NCI-H446 treated with DMSO at 0.1 percent for 48 hours (cell line): ENCODE data around the gene ZNF688.
"Not testable (repeated sequence)": the region's sequence is repeated elsewhere in the genome, so short reads cannot be mapped to it uniquely, and the experiment has no call there.

Experiments
- DNase-seq: peaks from one replicate; lab custom pipeline; 2025; lab: John Stamatoyannopoulos, UW

Gene ZNF688

DNA sequence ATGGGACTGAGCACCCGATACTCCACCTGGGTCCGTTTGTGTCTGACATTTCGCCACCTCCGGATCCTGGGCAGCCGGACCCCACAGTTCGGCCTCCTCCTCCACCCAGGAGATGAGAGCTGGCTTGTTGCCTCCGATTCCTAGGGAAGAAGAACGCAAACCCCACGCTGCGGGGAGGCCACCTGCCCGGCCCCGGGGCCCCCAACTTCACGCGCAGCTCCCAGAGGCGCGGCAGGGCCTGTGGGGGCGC is 13.9 kb downstream of the ZNF688 start:
- DNase-seq = no peak

DNA sequence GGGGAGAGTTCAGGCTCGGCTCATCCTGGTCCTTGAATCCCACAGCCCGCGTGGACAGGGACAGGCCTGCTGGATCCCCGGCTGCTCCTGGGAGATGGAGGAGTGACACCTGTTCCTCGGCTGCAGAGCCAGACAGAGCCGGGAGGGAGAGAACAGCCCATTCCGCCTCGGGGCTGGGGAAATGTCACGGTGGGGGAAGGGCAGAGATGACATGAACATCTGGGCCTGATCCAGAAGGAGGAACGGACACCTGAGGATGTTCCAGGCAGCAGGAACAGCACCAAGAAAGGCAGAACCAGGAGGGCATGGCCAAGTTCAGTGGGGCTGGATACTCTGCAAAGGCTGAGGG is 15.4 kb downstream of the ZNF688 start:
- no peak for DNase-seq

DNA sequence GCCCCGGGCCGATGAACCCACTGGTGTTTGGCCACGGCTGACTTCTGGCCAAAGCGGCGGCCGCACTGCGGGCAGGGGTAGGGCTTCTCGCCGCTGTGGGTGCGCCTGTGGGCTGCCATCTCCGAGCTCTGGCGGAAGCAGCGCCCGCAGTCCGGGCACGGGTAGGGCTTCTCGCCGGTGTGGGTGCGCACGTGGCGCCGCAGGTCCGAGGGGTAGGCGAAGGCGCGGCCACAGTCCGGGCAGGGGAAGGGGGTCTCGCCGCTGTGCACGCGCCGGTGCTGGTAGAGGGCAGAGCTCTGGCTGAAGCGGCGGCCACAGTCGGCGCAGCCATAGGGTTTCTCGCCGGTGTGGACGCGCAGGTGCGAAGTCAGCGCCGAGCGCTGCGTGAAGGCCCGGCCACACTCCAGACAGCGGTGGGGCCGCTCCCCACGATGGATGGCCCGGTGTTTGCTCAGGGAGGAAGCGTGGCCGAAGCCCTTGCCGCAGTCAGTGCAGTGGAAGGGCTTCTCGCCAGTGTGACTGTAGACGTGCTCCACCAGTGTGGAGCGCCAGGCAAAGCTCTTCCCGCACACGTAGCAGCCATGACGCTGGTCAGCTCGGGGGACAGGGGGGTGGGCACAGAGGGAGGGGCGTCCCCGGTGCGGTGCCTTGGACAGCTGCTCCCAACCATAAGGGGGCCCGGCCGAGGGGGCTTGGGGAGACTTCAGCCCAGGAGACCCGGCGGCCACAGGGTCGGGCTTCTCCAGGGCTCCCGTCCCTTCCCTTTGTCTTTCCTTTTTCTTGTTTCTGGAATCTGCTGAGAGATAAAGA is 16.0 kb downstream of the ZNF688 start:
- no peak for DNase-seq

DNA sequence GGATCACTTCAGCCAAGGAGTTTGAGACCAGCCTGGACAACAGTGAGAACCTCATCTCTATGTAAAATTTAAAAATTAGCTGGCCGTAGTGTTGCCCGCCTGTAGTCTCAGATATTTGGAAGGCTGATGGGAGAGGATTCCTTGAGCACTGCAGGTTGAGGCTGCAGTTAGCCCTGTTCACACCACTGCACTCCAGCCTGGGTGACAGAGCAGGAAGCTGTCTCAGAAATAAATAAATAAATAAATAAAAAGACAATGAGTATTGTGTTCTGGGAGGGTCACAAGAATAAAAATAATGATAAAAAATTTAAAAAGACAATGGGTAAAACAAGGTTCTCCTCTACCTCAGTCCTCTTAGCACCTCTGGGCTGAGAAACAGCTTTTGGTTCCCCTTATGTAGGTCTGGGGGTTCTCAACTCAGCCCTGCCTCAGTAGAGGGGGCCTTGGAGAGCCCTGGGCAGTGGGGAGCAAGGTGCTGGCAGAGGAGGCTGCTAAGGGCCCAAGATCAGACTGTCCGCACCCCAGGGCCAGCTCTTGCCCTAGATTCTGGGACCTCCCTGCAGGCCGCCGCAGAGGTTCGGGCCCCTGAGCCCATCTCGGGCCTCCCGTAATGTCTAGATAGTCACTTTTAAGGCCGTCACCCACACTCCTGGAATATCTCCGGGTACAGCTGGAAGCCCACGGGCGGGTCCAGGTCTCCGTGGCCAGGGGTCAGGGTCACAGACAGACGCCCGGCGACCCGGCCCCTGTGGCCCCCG is 16.8 kb downstream of the ZNF688 start:
- DNase-seq = no peak

DNA sequence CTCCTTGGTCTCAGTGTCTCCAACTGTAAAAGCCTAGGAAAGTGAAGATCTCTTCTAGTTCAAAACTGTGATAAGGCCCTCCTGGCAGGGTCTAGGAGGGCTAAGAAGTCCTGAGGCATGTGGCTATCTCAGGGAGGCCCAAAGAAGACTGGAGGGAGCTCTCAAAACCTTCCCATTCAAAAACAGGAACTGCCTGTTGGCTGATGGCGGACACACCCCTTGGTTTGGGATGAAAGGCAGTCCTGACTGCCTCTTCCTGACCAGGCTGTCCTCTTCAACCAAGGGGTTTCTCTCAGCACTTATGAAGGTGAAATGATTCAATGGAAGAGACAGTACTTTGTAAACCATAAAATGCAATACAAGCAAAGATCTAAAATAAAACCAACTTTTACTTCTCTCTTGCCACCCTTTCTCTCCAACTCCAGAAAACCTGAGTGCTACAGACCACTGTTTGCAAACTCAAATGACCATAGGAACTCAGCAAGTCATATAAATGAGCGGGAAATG is 18.1 kb downstream of the ZNF688 start:
- DNase-seq = no peak

DNA sequence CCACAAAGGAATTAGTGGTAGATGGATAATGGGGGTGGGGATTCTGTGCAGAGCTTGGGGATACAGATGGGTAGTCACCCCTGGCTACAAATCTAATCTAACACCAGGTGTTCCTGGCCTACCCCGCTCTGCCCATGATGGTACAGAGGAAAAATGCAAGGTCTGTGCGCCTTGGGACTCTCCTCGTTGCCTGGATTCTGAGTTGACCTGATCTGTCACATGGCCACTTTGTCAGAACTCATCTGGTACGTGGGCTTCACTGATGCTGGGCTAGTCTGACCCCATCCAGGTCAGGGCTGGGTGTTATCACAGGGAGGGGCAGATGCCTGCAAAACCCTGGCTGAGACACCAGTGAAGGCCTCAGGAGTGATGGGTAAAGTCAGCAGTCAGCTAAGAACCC is 18.6 kb downstream of the ZNF688 start:
- no peak for DNase-seq

DNA sequence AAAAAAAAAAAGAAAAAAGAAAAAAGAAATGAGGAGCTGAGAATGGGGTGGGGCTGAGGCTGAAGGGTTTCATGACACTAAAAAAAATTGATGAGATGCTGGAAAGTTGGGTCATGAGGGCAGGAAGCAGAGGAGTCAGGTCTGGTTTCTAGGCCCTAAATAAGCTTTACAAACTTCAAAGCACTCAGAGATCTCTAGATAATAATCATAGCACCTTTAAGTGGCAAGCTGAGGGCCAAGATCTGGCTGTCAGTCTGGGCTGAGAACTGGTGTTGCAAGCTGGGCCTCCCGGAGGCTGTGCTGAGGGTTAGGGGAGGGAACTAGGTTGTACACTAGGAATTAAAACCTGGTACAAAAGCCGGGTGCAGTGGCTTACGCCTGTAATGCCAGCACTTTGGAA is 19.7 kb downstream of the ZNF688 start:
- DNase-seq = no peak

DNA sequence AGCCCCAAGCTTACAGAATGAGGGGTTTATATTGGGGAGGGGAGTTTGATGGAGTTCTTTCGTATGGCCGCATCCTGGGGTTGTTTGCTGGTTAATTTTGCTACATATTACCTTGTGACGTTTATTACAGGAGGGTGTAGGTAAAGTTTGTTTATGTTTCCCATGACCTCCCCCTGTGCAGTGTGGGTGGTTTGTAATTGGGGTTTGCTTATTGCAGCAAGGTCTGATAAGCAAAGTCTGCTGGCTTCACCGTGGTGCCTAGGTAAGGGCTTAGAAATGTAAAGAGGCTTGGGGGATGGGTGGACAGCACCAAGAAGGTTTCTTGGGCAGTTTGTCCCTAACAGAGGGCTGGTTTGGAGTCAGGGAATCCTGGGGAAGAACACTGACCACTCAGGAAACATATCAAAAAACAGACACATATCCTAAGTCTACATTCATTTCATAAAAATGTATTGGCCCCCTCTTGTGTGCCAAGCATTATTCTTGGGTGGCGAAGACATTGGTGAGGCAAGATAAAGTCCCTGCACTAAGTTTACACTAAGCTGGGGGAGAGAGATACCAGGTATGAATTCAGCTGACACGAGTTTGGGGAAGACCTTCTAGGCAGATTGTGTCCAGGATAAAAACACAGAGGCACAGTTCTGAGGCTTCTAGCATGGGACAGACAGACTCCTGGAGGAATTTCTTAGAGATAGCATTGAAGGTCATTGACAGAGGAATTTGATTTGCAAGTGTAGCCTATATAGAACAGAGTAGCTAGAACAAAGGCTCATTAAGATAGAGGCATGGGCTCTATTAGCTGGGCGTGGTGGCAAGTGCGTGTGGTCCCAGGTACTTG is 22.9 kb downstream of the ZNF688 start:
- no peak for DNase-seq

DNA sequence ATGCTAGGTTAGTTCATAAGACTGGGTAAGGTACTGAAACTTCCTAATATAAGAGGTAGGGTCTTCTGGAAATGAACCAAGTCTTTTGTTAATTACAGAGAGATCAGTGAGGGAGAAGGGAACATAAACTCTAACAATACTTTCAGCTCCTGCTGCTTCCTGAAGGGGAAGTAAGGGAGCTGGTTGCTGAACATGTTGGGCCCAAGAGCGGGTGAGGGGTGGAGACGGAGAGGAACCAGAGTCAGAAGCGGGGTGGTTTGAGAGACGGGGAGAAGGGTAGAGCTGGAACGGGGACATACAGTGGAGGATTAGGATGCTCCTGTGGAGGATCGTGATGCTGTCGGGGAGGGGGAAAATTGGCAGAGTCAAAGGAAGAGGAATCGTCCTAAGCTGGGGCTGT is 25.4 kb downstream of the ZNF688 start:
- no peak for DNase-seq

DNA sequence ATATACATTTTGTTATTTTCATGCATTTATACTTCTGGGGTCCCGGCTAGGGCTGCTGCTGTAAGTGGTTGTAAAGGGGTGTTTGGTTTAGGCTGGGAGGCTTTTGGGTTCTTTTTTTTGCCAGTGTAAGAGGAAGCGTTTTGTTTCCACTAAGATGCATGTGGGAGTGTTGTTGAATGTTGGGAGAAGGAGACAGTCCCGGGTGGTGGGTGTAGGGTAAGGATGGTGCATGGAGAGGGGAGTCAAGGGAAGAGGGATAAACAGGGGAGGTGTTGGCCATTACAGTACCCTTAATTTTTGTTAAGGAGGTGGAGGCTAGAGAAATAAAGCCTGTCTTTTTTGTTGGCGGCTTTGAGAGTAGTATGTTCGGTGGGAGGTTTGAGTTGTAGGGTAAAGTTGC is 28.4 kb downstream of the ZNF688 start:
- DNase-seq = no peak

DNA sequence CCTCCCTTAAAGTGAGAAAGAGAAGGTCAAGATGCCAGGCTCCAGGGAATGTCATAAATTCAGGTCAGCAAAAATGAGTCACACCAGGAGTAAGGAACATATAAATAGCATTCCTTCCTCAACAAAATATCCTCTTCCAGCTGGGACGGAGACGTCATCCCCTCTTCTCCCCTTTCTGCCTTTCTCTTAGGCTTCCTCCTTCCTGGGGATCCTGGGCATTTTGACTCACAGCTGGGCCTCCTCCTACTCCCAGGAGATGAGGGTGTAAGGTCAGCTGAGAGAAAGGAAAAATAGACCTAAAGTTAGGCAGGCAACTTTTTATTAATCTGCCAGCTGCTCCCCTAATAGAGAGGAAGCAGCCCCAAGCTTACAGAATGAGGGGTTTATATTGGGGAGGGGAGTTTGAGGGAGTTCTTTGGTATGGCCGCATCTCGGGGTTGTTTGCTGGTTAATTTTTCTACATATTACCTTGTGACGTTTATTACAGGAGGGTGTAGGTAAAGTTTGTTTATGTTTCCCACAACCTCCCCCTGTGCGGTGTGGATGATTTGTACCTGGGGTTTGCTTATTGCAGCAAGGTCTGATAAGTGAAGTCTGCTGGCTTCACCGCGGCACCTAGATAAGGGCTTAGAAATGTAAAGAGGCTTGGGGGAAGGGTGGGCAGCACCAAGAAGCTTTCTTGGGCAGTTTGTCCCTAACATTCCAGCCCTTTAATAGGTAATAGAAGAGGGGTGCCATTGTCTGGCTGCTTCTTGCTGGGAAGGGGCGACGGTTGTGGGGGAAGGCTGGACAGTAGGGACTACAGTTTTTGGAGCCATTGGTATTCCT is 29.8 kb downstream of the ZNF688 start:
- DNase-seq = no peak

DNA sequence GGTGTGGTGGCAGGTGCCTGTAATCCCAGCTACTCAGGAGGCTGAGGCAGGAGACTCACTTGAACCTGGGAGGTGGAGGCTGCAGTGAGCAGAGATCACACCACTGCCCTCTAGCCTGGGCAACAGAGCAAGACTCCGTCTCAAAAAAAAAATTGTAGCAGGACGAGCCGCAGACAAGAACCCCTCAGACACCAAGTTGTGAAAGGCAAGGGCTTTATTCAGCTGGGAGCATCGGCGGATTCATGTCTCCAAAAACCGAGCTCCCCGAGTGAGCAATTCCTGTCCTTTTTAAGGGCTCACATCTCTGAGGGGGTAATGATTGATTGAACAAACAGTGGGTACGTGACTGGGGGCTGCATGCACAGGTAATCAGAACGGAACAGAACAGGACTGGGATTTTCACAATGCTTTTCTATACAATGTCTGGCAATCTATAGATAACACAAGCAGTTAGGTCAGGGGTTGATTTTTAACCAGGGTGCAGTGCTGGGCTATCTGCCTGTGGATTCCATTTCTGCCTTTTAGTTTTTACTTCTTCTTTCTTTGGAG is 30.5 kb downstream of the ZNF688 start:
- DNase-seq = not testable (repeated sequence)

DNA sequence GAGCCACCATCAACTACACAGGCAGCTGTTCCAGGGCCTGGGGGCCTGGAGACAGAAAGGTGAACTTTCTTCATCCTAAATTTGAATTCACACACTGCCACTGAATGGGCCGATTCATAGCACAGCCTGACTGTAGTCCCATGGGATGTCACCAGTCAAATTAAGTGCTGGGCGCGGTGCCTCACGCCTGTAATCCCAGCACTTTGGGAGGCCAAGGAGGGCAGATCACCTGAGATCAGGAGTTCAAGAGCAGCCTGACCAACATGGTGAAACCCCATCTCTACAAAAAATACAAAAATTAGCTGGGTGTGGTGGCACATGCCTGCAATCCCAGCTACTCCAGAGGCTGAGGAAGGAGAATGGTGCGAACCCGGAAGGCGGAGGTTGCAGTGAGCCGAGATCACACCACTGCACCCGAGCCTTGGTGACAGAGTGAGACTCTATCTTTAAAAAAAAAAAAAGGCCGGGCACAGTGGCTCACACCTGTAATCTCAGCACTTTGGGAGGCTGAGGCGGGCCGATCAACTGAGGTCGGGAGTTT is 31.5 kb downstream of the ZNF688 start:
- DNase-seq = not testable (repeated sequence)

DNA sequence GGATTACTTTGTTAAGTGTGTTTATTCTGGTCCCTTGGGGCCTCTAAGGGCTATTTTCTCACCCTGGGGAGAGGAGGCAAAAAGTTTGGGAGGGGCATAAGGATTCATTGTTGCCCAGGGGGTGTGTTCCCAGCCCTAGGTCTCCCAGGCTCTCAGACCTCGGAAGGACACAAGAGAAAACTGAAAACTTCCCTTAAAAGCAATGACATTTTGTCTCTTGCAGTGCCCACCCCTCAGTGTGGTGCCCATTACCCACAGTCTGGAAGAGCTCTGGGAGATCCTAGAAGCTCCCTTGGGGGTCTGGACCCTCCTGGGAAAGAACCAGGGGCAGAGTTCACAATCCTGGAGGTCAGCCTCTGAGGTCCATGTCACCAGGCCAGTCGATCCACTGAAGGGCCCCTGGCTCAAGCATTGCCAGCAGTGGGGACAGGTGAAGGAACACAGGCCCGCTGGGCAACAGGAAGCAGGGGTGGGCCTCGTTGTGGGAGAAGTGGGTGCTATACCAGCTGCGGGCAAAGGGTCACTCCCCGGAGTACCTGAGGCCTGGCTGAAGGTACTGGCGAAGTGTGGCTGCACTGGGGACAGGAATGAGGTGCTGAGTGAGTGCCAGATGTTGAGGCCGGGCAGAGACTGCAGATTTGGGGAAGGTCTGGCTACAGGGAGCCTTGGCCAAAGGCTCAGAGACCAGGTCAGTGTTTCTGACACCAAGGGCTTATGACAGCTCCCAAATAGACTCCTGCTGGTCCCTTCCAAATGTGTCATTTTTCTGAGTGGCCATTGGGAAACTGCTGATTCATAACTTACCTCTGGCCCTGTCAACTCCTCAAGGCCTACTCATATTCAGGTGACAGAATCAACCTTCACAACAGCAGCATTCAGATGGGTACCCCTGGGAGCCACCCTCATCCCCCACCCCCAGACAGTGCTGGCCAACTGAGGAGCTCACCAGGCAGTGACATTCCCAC is 32.2 kb downstream of the ZNF688 start:
- DNase-seq = no peak

DNA sequence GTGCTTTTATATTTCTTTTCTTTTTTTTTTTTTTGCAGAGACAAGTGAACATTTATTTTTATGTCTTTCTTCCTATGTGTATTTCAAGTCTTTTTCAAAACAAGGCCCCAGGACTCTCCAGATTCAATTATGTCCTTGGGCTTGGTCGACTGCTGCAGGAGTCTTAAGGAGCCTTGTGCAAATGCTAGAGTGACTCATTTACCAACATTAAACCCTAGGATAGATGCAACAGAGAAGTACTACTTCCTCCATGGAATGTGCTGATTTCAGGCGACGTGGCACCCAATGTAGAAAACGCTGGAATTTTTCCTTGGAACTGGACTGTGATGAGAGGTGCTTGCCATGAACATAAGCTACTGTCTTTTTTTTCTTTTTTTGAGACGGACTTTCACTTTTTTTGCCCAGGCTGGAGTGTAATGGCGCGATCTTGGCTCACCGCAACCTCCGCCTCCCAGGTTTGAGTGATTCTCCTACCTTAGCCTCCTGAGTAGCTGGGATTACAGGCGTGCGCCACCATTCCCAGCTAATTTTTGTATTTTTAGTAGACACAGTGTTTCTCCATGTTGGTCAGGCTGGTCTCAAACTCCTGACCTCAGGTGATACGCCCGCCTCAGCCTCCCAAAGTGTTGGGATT is 35.0 kb downstream of the ZNF688 start:
- DNase-seq = not testable (repeated sequence)

DNA sequence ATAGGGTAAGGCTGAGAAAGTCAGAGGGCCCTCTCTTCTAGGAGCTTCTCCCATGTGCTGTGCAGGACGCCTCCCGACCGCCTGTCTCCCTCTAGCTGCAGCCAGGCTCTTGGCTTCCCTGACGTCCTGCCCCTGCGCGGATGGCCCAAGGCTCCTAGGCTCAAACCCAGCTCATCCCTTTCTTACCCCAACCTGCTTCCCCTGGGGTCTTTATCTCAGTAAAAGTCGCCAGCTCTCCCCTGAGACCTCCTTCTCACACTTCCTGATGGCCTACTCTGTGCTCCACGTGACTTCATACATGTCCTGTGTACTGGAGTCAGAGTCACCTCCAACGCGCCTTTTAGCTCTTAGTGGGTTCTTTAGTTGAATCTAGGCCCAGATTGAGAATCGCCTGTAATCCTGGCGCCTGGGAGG is 35.7 kb downstream of the ZNF688 start:
- DNase-seq = no peak

DNA sequence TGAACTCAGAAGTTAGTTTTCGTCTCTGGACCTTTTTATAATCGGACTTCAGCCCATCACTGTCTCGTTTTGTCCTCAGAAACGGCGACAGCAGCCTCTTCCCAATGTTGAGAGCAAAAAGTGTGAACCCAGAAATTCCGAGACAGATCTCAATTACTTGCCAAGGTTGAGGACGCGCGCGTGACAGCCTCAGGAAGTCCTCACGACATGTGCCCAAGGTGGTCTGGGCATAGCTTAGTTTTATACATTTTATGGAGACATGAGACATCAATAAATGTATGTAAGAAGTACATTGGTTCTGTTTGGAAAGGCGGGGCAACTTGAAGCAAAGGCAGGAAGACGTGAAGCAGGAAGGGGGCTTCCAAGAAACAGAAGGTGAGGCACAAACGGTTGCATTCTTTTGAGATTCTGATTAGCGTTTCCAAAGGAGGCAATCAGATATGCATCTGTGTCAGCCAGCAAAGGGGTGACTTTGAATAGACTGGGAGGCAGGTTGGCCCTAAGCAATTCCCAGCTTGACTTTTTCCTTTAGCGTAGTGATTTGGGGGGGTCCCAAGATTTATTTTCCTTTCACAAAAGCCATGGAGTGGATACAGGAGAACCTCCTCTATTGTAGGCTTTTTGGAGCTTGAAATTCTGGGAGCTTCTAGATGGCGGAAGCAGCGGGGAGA is 36.3 kb downstream of the ZNF688 start:
- DNase-seq = no peak

DNA sequence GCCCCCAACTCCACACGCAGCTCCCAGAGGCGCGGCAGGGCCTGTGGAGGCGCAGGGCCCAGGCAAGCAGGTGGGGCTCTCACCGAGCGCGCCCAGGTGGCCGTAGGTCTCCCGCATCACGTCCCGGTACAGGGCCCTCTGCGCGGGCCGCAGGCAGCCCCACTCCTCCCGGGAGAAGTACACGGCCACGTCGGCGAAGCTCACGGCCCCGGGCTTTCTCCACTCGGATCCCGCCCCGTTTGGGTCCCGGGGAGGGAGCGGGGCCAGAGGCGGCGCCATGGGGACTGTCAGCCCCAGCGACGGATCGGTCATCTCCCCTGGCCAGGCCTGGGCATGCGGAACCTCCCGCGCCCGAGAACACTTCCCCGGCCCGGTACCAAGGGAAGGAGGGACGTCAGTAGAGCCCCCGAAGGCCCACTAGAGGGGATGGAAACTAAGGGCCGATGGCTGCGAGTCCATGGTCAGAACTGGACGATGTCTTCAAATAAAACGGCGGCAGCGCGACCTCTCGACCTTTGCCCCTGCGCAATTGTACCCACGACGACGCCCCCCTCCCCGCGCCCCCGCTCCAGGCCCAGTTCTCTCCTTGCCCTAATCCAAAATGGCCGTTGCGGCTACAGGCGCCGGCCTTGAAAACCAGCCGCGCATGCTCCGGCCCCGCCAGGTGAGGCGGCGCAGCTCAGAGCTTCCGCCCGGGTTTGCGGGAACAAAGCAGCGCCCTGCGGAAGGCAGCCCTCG is 37.0 kb downstream of the ZNF688 start, which contains the start of gene ZNF747:
TSS of gene ZNF747 (minus strand) at position 491 of the 738 bp plus-strand sequence. CDS start at position 312, 179 bp downstream.
- DNase-seq = peak; percentile 41
